H1 (cell line): Measurements from ENCODE around the gene PDF. TPM values are rescaled to one million over a fixed set of nuclear protein-coding genes. Genes with fewer than 3 reads are reported as not detected.

ENCODE experiments used
- CTCF ChIA-PET: fragments of 300-600 bp; sonication (Branson Sonifier 250); formaldehyde crosslinking; loops from one replicate; lab custom pipeline; 2021; ENCODE audit not compliant: partially characterized antibody; lab: Charles Lee
- POLR2A ChIA-PET: fragments of 300-600 bp; sonication (Branson Sonifier 250); formaldehyde crosslinking; loops from one replicate; lab custom pipeline; 2021; ENCODE audit warnings: inconsistent platforms; ENCODE audit not compliant: partially characterized antibody; lab: Charles Lee
- DNase-seq, 2 experiments: peaks; one replicate each; pipeline versions ENCODE4 v3.0.0 to v3.0.0-alpha.2; 2010 to 2022; ENCODE audit warnings: low spot score in 2 of 2, low read depth in 1 of 2, mixed read lengths in 1 of 2
- FAIRE-seq: peaks from 2 replicates; lab custom pipeline; 2011; peaks lifted over from hg19 to GRCh38; lab: Jason Lieb, UNC
- H2AFZ ChIP-seq: 2 replicates; pipeline ENCODE4 v1.8.1; 2012; ENCODE audit warnings: low read length, inconsistent platforms
- H2AK5ac ChIP-seq: 2 replicates; pipeline ENCODE4 v1.6.1; 2013; ENCODE audit warnings: low read depth, low read length
- H2BK120ac ChIP-seq: replicated peaks from 2 replicates; pipeline ENCODE3; 2013; ENCODE audit warnings: low read depth, low read length, inconsistent platforms
- H2BK12ac ChIP-seq: 2 replicates; pipeline ENCODE4 v1.6.1; 2013; ENCODE audit warnings: low read depth, low read length
- H2BK15ac ChIP-seq: 2 replicates; pipeline ENCODE4 v1.6.1; 2013; ENCODE audit warnings: low read length
- H2BK20ac ChIP-seq: 2 replicates; pipeline ENCODE4 v1.6.1; 2013; ENCODE audit warnings: low read length
- H2BK5ac ChIP-seq: 2 replicates; pipeline ENCODE4 v1.6.1; 2013; ENCODE audit warnings: low read depth, low read length
- H3K14ac ChIP-seq: 2 replicates; pipeline ENCODE4 v1.6.1; 2013; ENCODE audit warnings: inconsistent platforms; ENCODE audit not compliant: insufficient read length
- H3K18ac ChIP-seq: 2 replicates; pipeline ENCODE4 v1.6.1; 2013; ENCODE audit warnings: low read length; ENCODE audit errors: extremely low read depth
- H3K23ac ChIP-seq: 2 replicates; pipeline ENCODE4 v1.6.1; 2013; ENCODE audit warnings: inconsistent platforms; ENCODE audit not compliant: insufficient read length
- H3K23me2 ChIP-seq: 2 replicates; pipeline ENCODE4 v1.6.1; 2013; ENCODE audit warnings: low read depth, low read length
- H3K27ac ChIP-seq: 2 replicates; pipeline ENCODE4 v1.6.1; 2011; ENCODE audit warnings: low read depth, low read length, inconsistent platforms
- H3K27me3 ChIP-seq, 4 experiments: replicated peaks in 1 of 4; 1 replicate in 1 of 4; 2 replicates in 3 of 4; pipeline versions ENCODE4 v1.6.1 to v1.8.1; 2011 to 2013; ENCODE audit warnings: low read length in 3 of 4, mild to moderate bottlenecking in 3 of 4, inconsistent platforms in 2 of 4, mixed read lengths in 2 of 4, moderate library complexity in 1 of 4; ENCODE audit not compliant: control insufficient read depth in 3 of 4, insufficient read depth in 3 of 4; ENCODE audit errors: extremely low read depth in 1 of 4
- H3K36me3 ChIP-seq, 4 experiments: 2 replicates each; pipeline versions ENCODE4 v1.6.1 to v1.8.1; 2011 to 2013; ENCODE audit warnings: mild to moderate bottlenecking in 4 of 4, low read length in 3 of 4, moderate library complexity in 2 of 4, control low read depth in 1 of 4, inconsistent platforms in 1 of 4; ENCODE audit not compliant: insufficient read depth in 4 of 4, control insufficient read depth in 2 of 4
- H3K4ac ChIP-seq: replicated peaks from 2 replicates; pipeline ENCODE3; 2013; ENCODE audit warnings: low read length, low read depth, mixed read lengths, inconsistent platforms; ENCODE audit not compliant: insufficient read length
- H3K4me1 ChIP-seq, 4 experiments: replicated peaks in 1 of 4; 1 replicate in 1 of 4; 2 replicates in 3 of 4; pipeline versions ENCODE4 v1.6.1 to v1.8.1; 2011 to 2013; ENCODE audit warnings: low read length in 3 of 4, inconsistent platforms in 2 of 4, mixed read lengths in 1 of 4; ENCODE audit not compliant: insufficient read depth in 4 of 4, control insufficient read depth in 3 of 4
- H3K4me2 ChIP-seq, 2 experiments: 2 replicates each; pipeline versions ENCODE4 v1.6.1 to v1.8.1; 2011 to 2013; ENCODE audit warnings: low read depth in 2 of 2, low read length in 2 of 2, control low read depth in 1 of 2, inconsistent platforms in 1 of 2, mild to moderate bottlenecking in 1 of 2; ENCODE audit not compliant: insufficient read depth in 1 of 2
- H3K4me3 ChIP-seq, 4 experiments: fragments of 200-600, 300-600 bp in 1 of 4; sonication (generic), shearing (Covaris generic), sonication (Bioruptor Twin) in 1 of 4; 2 replicates each; pipeline versions ENCODE4 v1.5.1 to v1.8.1; 2011 to 2016; ENCODE audit warnings: low read length in 4 of 4, low read depth in 3 of 4, control low read depth in 2 of 4, inconsistent platforms in 2 of 4, mild to moderate bottlenecking in 2 of 4, mixed read lengths in 1 of 4, moderate library complexity in 1 of 4; ENCODE audit not compliant: insufficient read depth in 2 of 4; ENCODE audit errors: extremely low read depth in 1 of 4
- H3K56ac ChIP-seq: replicated peaks from 2 replicates; pipeline ENCODE3; 2013; ENCODE audit warnings: low read depth, mild to moderate bottlenecking, mixed read lengths, low read length, inconsistent platforms; ENCODE audit not compliant: insufficient read length
- H3K79me1 ChIP-seq: 2 replicates; pipeline ENCODE4 v1.6.1; 2013; ENCODE audit warnings: low read depth, low read length, control low read depth
- H3K79me2 ChIP-seq, 2 experiments: 2 replicates each; pipeline versions ENCODE4 v1.6.1 to v1.8.1; 2012 to 2013; ENCODE audit warnings: low read length in 2 of 2, mild to moderate bottlenecking in 2 of 2, inconsistent platforms in 1 of 2; ENCODE audit not compliant: insufficient read depth in 2 of 2, control insufficient read depth in 1 of 2
- H3K9ac ChIP-seq, 4 experiments: replicated peaks in 1 of 4; 1 replicate in 1 of 4; 2 replicates in 3 of 4; pipeline versions ENCODE4 v1.6.1 to v1.8.1; 2011 to 2013; ENCODE audit warnings: low read depth in 3 of 4, low read length in 3 of 4, control low read depth in 2 of 4, mild to moderate bottlenecking in 2 of 4, moderate library complexity in 2 of 4, inconsistent platforms in 1 of 4; ENCODE audit errors: extremely low read depth in 1 of 4
- H3K9me3 ChIP-seq, 2 experiments: 2 replicates each; pipeline versions ENCODE4 v1.6.1 to v1.8.1; 2012 to 2013; ENCODE audit warnings: mild to moderate bottlenecking in 2 of 2, moderate library complexity in 2 of 2, control low read depth in 1 of 2, inconsistent platforms in 1 of 2, low read depth in 1 of 2, low read length in 1 of 2, mixed read lengths in 1 of 2; ENCODE audit not compliant: insufficient read depth in 2 of 2
- H4K20me1 ChIP-seq, 2 experiments: replicated peaks in 1 of 2; 2 replicates each; pipeline versions ENCODE3 to v1.8.1; 2011 to 2013; ENCODE audit warnings: inconsistent platforms in 2 of 2, low read length in 2 of 2, mild to moderate bottlenecking in 1 of 2; ENCODE audit not compliant: insufficient read depth in 2 of 2, control insufficient read depth in 1 of 2
- H4K5ac ChIP-seq: 2 replicates; pipeline ENCODE4 v1.6.1; 2013; ENCODE audit warnings: low read length, low read depth, mixed read lengths, inconsistent platforms; ENCODE audit not compliant: insufficient read length
- H4K8ac ChIP-seq: 2 replicates; pipeline ENCODE4 v1.8.0; 2013; ENCODE audit warnings: mild to moderate bottlenecking, moderate library complexity, low read length, inconsistent platforms; ENCODE audit not compliant: insufficient read depth; ENCODE audit errors: extremely low read depth
- H4K91ac ChIP-seq: replicated peaks from 2 replicates; pipeline ENCODE3; 2013; ENCODE audit warnings: low read length, mixed read lengths, inconsistent platforms; ENCODE audit not compliant: insufficient read length
- ASH2L ChIP-seq: fragments of 200-600, 300-600 bp; sonication (generic); IDR thresholded peaks from one replicate; pipeline ENCODE4 v1.7.1; 2017; ENCODE audit warnings: low read length
- CREB1 ChIP-seq: IDR thresholded peaks from 2 replicates; pipeline ENCODE4 v1.6.1; 2012; ENCODE audit warnings: inconsistent platforms
- CTBP2 ChIP-seq: IDR thresholded peaks from 2 replicates; pipeline ENCODE4 v1.7.0; 2011; ENCODE audit warnings: borderline replicate concordance, mild to moderate bottlenecking, moderate library complexity, mixed read lengths, low read length; ENCODE audit not compliant: insufficient read depth, insufficient read length
- EGR1 ChIP-seq: IDR thresholded peaks from 2 replicates; pipeline ENCODE4 v1.6.1; 2011; ENCODE audit warnings: low read depth, low read length, borderline replicate concordance
- EP300 ChIP-seq, 2 experiments: IDR thresholded peaks; 1 replicate in 1 of 2; 2 replicates in 1 of 2; pipeline ENCODE4 v1.6.1; 2011 to 2012; ENCODE audit warnings: low read depth in 2 of 2, low read length in 2 of 2, mild to moderate bottlenecking in 2 of 2, borderline replicate concordance in 1 of 2, inconsistent platforms in 1 of 2, moderate library complexity in 1 of 2
- GABPA ChIP-seq: IDR thresholded peaks from 2 replicates; pipeline ENCODE4 v1.6.1; 2011; ENCODE audit warnings: mild to moderate bottlenecking, low read length, moderate library complexity, borderline replicate concordance; ENCODE audit not compliant: insufficient read depth
- HDAC6 ChIP-seq: IDR thresholded peaks from one replicate; pipeline ENCODE4 v1.7.1; 2012; ENCODE audit warnings: low read depth, mild to moderate bottlenecking, inconsistent platforms, low read length, moderate library complexity
- KDM1A ChIP-seq: fragments of 200-600, 300-600 bp; sonication (generic); IDR thresholded peaks from 2 replicates; pipeline ENCODE4 v1.7.1; 2016; ENCODE audit warnings: mild to moderate bottlenecking, low read length, borderline replicate concordance
- NRF1 ChIP-seq: IDR thresholded peaks from 2 replicates; pipeline ENCODE4 v1.6.1; 2011; ENCODE audit warnings: mild to moderate bottlenecking, low read depth, low read length, improper control_type of control experiment
- RNF2 ChIP-seq: fragments of 200-900, 300-1000 bp; sonication (generic); IDR thresholded peaks from 2 replicates; pipeline ENCODE4 v1.7.1; 2016; ENCODE audit warnings: borderline replicate concordance, low read depth, mild to moderate bottlenecking, antibody characterized with exemption, low read length; ENCODE audit not compliant: poor library complexity, severe bottlenecking; ENCODE audit errors: missing control alignments
- whole genome bisulfite sequencing, 2 experiments: shearing (Covaris generic) in 1 of 2; methylation state at CpG; one replicate each; pipeline versions ENCODE4 v1.1.6 to v1.1.7; 2013 to 2015; ENCODE audit warnings: low lambda C conversion rate in 2 of 2, mixed read lengths in 2 of 2, inconsistent platforms in 1 of 2, low coverage in 1 of 2, missing lambda C conversion rate in 1 of 2; ENCODE audit not compliant: insufficient replicate concordance in 2 of 2, insufficient coverage in 1 of 2, insufficient read length in 1 of 2; ENCODE audit errors: extremely low coverage in 1 of 2, missing lambda C conversion rate in 1 of 2; 5-methylcytosine and 5-hydroxymethylcytosine counted together
- polyA plus RNA-seq, 7 experiments: library from polyadenylated mRNA; depleted of rRNA in 3 of 7; stranded (reverse) in 5 of 7; unstranded in 2 of 7; fragments of >200 nt in 5 of 7; fragments of 200-250 nt in 2 of 7; gene quantifications; 1 replicate in 5 of 7; 2 replicates in 1 of 7; 4 replicates in 1 of 7; pipeline versions ENCODE4 v1.2.1 to v1.2.3, GENCODE V29; 2011 to 2013; ENCODE audit warnings: missing spikeins in 2 of 7, mixed read lengths in 2 of 7
- total RNA-seq: library from RNA; stranded (reverse); fragmentation: NEBNext Ultra II Directional; extraction: Animal tissue kit (Norgen Biotek cat#: 25700); gene quantifications from 2 replicates; pipeline ENCODE4 v1.2.1, GENCODE V29; 2021
- TF ChIP-seq, protein P1 (sequence below): IDR thresholded peaks from 2 replicates; pipeline ENCODE4 v1.6.1; 2011; ENCODE audit warnings: low read depth, mild to moderate bottlenecking, low read length; ENCODE audit not compliant: insufficient read depth
- TF ChIP-seq, protein P2 (sequence below): IDR thresholded peaks from 2 replicates; pipeline ENCODE4 v1.6.1; 2012; ENCODE audit warnings: inconsistent platforms

Gene PDF
- total and polyA plus RNA-seq, 2 of the 8 experiments (the other 6 are each of a cell fraction or from before 2014, with no cell fraction given) = 17.7 to 23.9 TPM

DNA sequence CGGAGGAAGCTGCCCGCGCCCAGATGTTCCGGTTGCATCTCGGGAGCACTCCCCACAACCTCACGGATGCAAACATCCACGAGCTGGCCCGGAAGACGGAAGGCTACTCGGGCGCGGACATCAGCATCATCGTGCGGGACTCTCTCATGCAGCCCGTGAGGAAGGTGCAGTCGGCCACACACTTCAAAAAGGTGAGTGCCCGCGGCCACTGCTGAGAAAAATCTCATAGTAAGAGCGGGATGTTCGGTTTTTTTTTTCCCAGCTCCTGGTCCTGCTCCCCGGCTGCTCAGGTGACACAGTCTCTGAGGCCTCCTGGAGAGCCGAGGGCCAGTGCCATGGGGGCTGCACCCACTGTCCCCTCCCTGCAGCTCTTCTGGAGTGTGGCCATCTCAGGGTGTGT, 9.3 kb downstream of the PDF start:
- Histone ChIP-seq H3K23me2 (no peaks in the 10 kb centered on the region; the same call in 1 of the 2 replicates), H2BK20ac (no peak overlapping the region), H3K14ac (no peak overlapping the region), H4K8ac (no peak overlapping the region), H3K79me1 (peaks cover 4% of the 10 kb centered on the region), H3K18ac (no peak overlapping the region), H2BK5ac (no peak overlapping the region), H4K91ac (no peak overlapping the region), H3K27me3 (no peaks in the 10 kb centered on the region), H3K56ac (no peak overlapping the region), H3K4ac (no peak overlapping the region), H4K5ac (no peak overlapping the region), H4K20me1 (peaks cover 5 to 35% of the 10 kb centered on the region in 2 experiments), H3K9ac (no peak overlapping the region), H3K4me2 (no peak overlapping the region), H3K36me3 (peaks cover 25 to 79% (median 52%) of the 10 kb centered on the region in 4 experiments), H3K23ac (no peak overlapping the region), H3K4me3 (no peak overlapping the region), H3K79me2 (peaks cover 0 to 28% of the 10 kb centered on the region in 2 experiments; a peak in 3 of 4 replicates), H3K27ac (no peak overlapping the region), H2BK120ac (no peak overlapping the region), H3K9me3 (no peaks in the 10 kb centered on the region), H2AK5ac (no peak overlapping the region), H2BK15ac (no peak overlapping the region), H2BK12ac (no peak overlapping the region), H2AFZ (no peak overlapping the region), H3K4me1 (no peaks in the 10 kb centered on the region)
- 88% methylated on average over 22 of the region's 22 CpGs; no CpG with 5 or more reads in 1 of the 2 experiments for WGBS, 2 experiments
- ChIA-PET CTCF (no interaction called here), POLR2A (interaction anchor here (1.4 to 24.8 kb wide), 2 partner anchors 16 to 137 kb away, joined by 3 to 497 read pairs; partner anchors contain the start of genes COG8, NIP7, PDF and TMED6)
- DNase-seq = no peak
- FAIRE-seq = no peak
- no peak for TF ChIP-seq CREB1
- no peak for TF ChIP-seq EGR1
- TF ChIP-seq GABPA = no peak
- TF ChIP-seq CTBP2 = no peak
- TF ChIP-seq, protein P1, sequence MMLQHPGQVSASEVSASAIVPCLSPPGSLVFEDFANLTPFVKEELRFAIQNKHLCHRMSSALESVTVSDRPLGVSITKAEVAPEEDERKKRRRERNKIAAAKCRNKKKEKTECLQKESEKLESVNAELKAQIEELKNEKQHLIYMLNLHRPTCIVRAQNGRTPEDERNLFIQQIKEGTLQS = no peak
- no peak for TF ChIP-seq EP300 (IDR thresholded peaks at IDR 0.05; ENCODE audit: borderline replicate concordance in 1 of 2, low read depth in 2 of 2, low read length in 2 of 2)
- TF ChIP-seq ASH2L = no peak
- TF ChIP-seq, protein P2, sequence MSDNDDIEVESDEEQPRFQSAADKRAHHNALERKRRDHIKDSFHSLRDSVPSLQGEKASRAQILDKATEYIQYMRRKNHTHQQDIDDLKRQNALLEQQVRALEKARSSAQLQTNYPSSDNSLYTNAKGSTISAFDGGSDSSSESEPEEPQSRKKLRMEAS = no peak
- TF ChIP-seq KDM1A = no peak
- no peak for TF ChIP-seq RNF2
- no peak for TF ChIP-seq HDAC6
- TF ChIP-seq NRF1 = no peak
